K562 (cell line): Measurements from ENCODE around the gene RPS6KL1. TPM values are rescaled to one million over a fixed set of nuclear protein-coding genes. Genes with fewer than 3 reads are reported as not detected.

Experiments used
- ATAC-seq: fragments of 200-7000 bp; cut with Tn5 transposase; 3 replicates; pipeline ENCODE4 v1.9.1; 2020; ENCODE audit warnings: moderate library complexity
- BruUV-seq: library from RNA; stranded (reverse); fragments of 400-500 nt; replicated peaks from 2 replicates; lab custom pipeline; 2021; lab: Mats Ljungman, UMichigan
- CTCF ChIA-PET: fragments of 300-600 bp; formaldehyde crosslinking; extraction: SDS; loops from one replicate; lab custom pipeline; 2021; ENCODE audit warnings: low intra/inter-chr PET ratio; lab: Yijun Ruan, JAX
- POLR2A ChIA-PET: fragments of 300-600, 350-650 bp; sonication (Branson Sonifier 250); formaldehyde crosslinking; extraction: SDS; loops from one replicate; lab custom pipeline; 2021; ENCODE audit warnings: antibody characterized with exemption, inconsistent platforms; lab: Yijun Ruan, JAX
- DNase-seq, 4 experiments: peaks; one replicate each; pipeline versions ENCODE4 v3.0.0 to v3.0.0-alpha.2; 2011 to 2018; ENCODE audit warnings: low spot score in 3 of 4, mixed read lengths in 3 of 4; ENCODE audit errors: extremely low read depth in 1 of 4
- FAIRE-seq: peaks from 2 replicates; lab custom pipeline; 2011; peaks lifted over from hg19 to GRCh38; lab: Jason Lieb, UNC
- H2AFZ ChIP-seq: 2 replicates; pipeline ENCODE4 v1.6.0; 2011; ENCODE audit warnings: low read depth, low read length, control low read depth, inconsistent platforms
- H3K27ac ChIP-seq: fragments of 200-600 bp; 3 replicates; pipeline ENCODE4 v1.8.0; 2011; ENCODE audit warnings: low read depth, mild to moderate bottlenecking, control low read depth, inconsistent platforms, low read length, moderate library complexity, mixed read lengths; ENCODE audit errors: extremely low read depth
- H3K27me3 ChIP-seq, 2 experiments: fragments of 300-600 bp in 1 of 2; 2 replicates in 1 of 2; 3 replicates in 1 of 2; pipeline versions ENCODE4 v1.6.0 to v1.8.0; 2011; ENCODE audit warnings: inconsistent platforms in 2 of 2, low read length in 2 of 2, mild to moderate bottlenecking in 1 of 2, mixed read lengths in 1 of 2, moderate library complexity in 1 of 2; ENCODE audit not compliant: control insufficient read depth in 2 of 2, insufficient read depth in 2 of 2
- H3K36me3 ChIP-seq: fragments of 300-600 bp; 3 replicates; pipeline ENCODE4 v1.8.0; 2011; ENCODE audit warnings: mild to moderate bottlenecking, low read length, inconsistent platforms; ENCODE audit not compliant: control insufficient read depth, insufficient read depth
- H3K4me1 ChIP-seq, 2 experiments: fragments of 200-600 bp in 1 of 2; replicated peaks in 1 of 2; 2 replicates in 1 of 2; 3 replicates in 1 of 2; pipeline versions ENCODE4 v1.5.1 to v1.8.0; 2011; ENCODE audit warnings: inconsistent platforms in 2 of 2, low read length in 2 of 2, mild to moderate bottlenecking in 1 of 2, mixed read lengths in 1 of 2, moderate library complexity in 1 of 2; ENCODE audit not compliant: control insufficient read depth in 2 of 2, insufficient read depth in 2 of 2
- H3K4me2 ChIP-seq: 2 replicates; pipeline ENCODE4 v1.6.1; 2011; ENCODE audit warnings: low read length, control low read depth, inconsistent platforms, mixed read lengths; ENCODE audit not compliant: insufficient read depth
- H3K4me3 ChIP-seq: fragments of 200-600 bp; sonication (generic), shearing (Covaris generic); 2 replicates; pipeline ENCODE4 v1.5.1; 2016; ENCODE audit warnings: control low read depth, inconsistent platforms
- H3K79me2 ChIP-seq: fragments of 200-600 bp; 3 replicates; pipeline ENCODE4 v1.8.0; 2011; ENCODE audit warnings: low read length, inconsistent platforms; ENCODE audit not compliant: control insufficient read depth, insufficient read depth
- H3K9ac ChIP-seq, 2 experiments: 2 replicates each; pipeline versions ENCODE4 v1.6.0 to v1.6.1; 2011; ENCODE audit warnings: low read depth in 2 of 2, low read length in 2 of 2, control low read depth in 1 of 2, inconsistent platforms in 1 of 2, mild to moderate bottlenecking in 1 of 2, mixed read lengths in 1 of 2; ENCODE audit not compliant: insufficient read depth in 1 of 2
- H3K9me1 ChIP-seq: one replicate; pipeline ENCODE4 v1.6.0; 2011; ENCODE audit warnings: inconsistent platforms, mild to moderate bottlenecking, low read length, moderate library complexity; ENCODE audit not compliant: control insufficient read depth, insufficient read depth
- H3K9me3 ChIP-seq: replicated peaks from 2 replicates; pipeline ENCODE4 v1.5.1; 2011; ENCODE audit warnings: low read depth, low read length, inconsistent platforms; ENCODE audit not compliant: control insufficient read depth, insufficient read depth
- H4K20me1 ChIP-seq: replicated peaks from 2 replicates; pipeline ENCODE4 v1.6.1; 2011; ENCODE audit warnings: low read length, inconsistent platforms, mixed read lengths; ENCODE audit not compliant: control insufficient read depth, insufficient read depth
- ATF3 ChIP-seq, 2 experiments: fragments of 450-650 bp in 1 of 2; sonication (generic) in 1 of 2; formaldehyde crosslinking in 1 of 2; IDR thresholded peaks in 1 of 2; conservative IDR thresholded peaks in 1 of 2; 2 replicates each; pipeline versions ENCODE4 v1.6.1 to v1.8.1; 2016 to 2023; ENCODE audit warnings: mild to moderate bottlenecking in 2 of 2, moderate library complexity in 2 of 2, inconsistent platforms in 1 of 2, missing genetic modification reagents in 1 of 2
- ATF4 ChIP-seq: fragments of 450-650 bp; formaldehyde crosslinking; IDR thresholded peaks from 2 replicates; pipeline ENCODE4 v1.4.0; 2022; ENCODE audit warnings: mild to moderate bottlenecking, moderate library complexity
- BRCA1 ChIP-seq, 2 experiments: fragments of 450-650 bp in 1 of 2; sonication (generic) in 1 of 2; formaldehyde crosslinking in 1 of 2; IDR thresholded peaks; 2 replicates each; pipeline versions ENCODE4 v1.5.0 to v1.6.1; 2017 to 2020; ENCODE audit warnings: mild to moderate bottlenecking in 1 of 2, missing genetic modification reagents in 1 of 2
- GABPB2 ChIP-seq: fragments of 250-450 bp; sonication (Bioruptor Pico); conservative IDR thresholded peaks from 2 replicates; pipeline ENCODE4 v1.5.1; 2021; ENCODE audit warnings: mild to moderate bottlenecking
- GATAD2B ChIP-seq: fragments of 450-650 bp; IDR thresholded peaks from 2 replicates; pipeline ENCODE4 v1.6.1; 2017; ENCODE audit warnings: mild to moderate bottlenecking, borderline replicate concordance
- GTF2E2 ChIP-seq: fragments of 200-800 bp; sonication (Bioruptor generic); IDR thresholded peaks from 2 replicates; pipeline ENCODE4 v1.6.1; 2016; ENCODE audit warnings: missing genetic modification characterization, missing compliant biosample characterization
- HNRNPL ChIP-seq: fragments of 200-400 bp; formaldehyde crosslinking; IDR thresholded peaks from 2 replicates; pipeline ENCODE4 v1.6.1; 2017; ENCODE audit warnings: low read depth, mild to moderate bottlenecking, low read length
- KAT7 ChIP-seq: sonication (generic); formaldehyde crosslinking; IDR thresholded peaks from 2 replicates; pipeline ENCODE4 v1.8.0; 2022; ENCODE audit warnings: missing genetic modification reagents, mild to moderate bottlenecking, borderline replicate concordance
- MCM7 ChIP-seq, 2 experiments: fragments of 450-650 bp; IDR thresholded peaks; 2 replicates each; pipeline ENCODE4 v1.6.1; 2016 to 2018
- MTA1 ChIP-seq: fragments of 450-650 bp; IDR thresholded peaks from 2 replicates; pipeline ENCODE4 v1.6.1; 2017; ENCODE audit warnings: borderline replicate concordance
- NBN ChIP-seq: fragments of 450-650 bp; IDR thresholded peaks from 2 replicates; pipeline ENCODE4 v1.6.1; 2016; ENCODE audit warnings: low read depth, mild to moderate bottlenecking
- POLR2AphosphoS2 ChIP-seq: IDR thresholded peaks from 2 replicates; pipeline ENCODE4 v1.6.1; 2012; ENCODE audit warnings: low read length, improper control_type of control experiment
- SMAD2 ChIP-seq: fragments of 150-350 bp; IDR thresholded peaks from 2 replicates; pipeline ENCODE4 v1.6.1; 2014; ENCODE audit warnings: low read depth, mild to moderate bottlenecking, low read length
- TCF7L2 ChIP-seq: fragments of 150-350 bp; IDR thresholded peaks from 2 replicates; pipeline ENCODE4 v1.6.1; 2016; ENCODE audit warnings: low read depth, mild to moderate bottlenecking, low read length, moderate library complexity
- TSC22D4 ChIP-seq: fragments of 450-650 bp; IDR thresholded peaks from 2 replicates; pipeline ENCODE4 v1.6.1; 2016; ENCODE audit warnings: missing genetic modification characterization, missing biosample characterization, control low read depth
- XRCC3 ChIP-seq: fragments of 450-650 bp; IDR thresholded peaks from 2 replicates; pipeline ENCODE4 v1.6.1; 2017; ENCODE audit warnings: mild to moderate bottlenecking, moderate library complexity
- ZNF282 ChIP-seq: sonication (generic); formaldehyde crosslinking; IDR thresholded peaks from 2 replicates; pipeline ENCODE4 v1.8.1; 2023; ENCODE audit warnings: missing genetic modification reagents
- WGBS: fragments of 100-300 bp; shearing (Covaris generic); methylation state at CpG from one replicate; pipeline ENCODE4 v1.1.6; 2016; ENCODE audit warnings: low coverage, mixed read lengths; ENCODE audit not compliant: insufficient coverage; ENCODE audit errors: missing lambda C conversion rate; 5-methylcytosine and 5-hydroxymethylcytosine counted together
- in situ Hi-C: fragments of 300-500 bp; cut with MboI; formaldehyde crosslinking; loops from 4 replicates; pipeline ENCODE4 v1.15.0; 2018; ENCODE audit warnings: inconsistent platforms, mixed read lengths
- intact Hi-C: fragments of 100-400 bp; cut with micrococcal nuclease; formaldehyde crosslinking; loops from 2 replicates; pipeline ENCODE4 v1.14.2; 2022
- polyA plus RNA-seq, 8 experiments: library from polyadenylated mRNA; depleted of rRNA in 4 of 8; stranded (reverse) in 5 of 8; unstranded in 3 of 8; fragments of >200 nt; fragmentation: Nextera tagmentation in 2 of 8; fragmentation: Illumina TruSeq in 1 of 8; extraction: Ambion mirVana in 2 of 8; extraction: Trizol in 1 of 8; gene quantifications; 2 replicates each; pipeline versions ENCODE4 v1.2.1 to v1.2.3, GENCODE V29; 2011 to 2014; ENCODE audit warnings: inconsistent platforms in 1 of 8, missing spikeins in 1 of 8
- total RNA-seq, 7 experiments: library from RNA; depleted of rRNA in 6 of 7; stranded (reverse); fragments of >200 nt in 6 of 7; fragmentation: Illumina TruSeq in 2 of 7; extraction: Trizol in 2 of 7; gene quantifications; 2 replicates each; pipeline versions ENCODE4 v1.2.1 to v1.2.3, GENCODE V29; 2011 to 2021; ENCODE audit warnings: low replicate concordance in 1 of 7

RPS6KL1 gene
- total and polyA plus RNA-seq, 9 of the 15 experiments (the other 6 are each of a cell fraction or from before 2014, with no cell fraction given) = 0.91 to 15.5 (median 8.1) TPM

- ChIA-PET POLR2A (no interaction called here), CTCF (no interaction called here)
- no peaks in the 10 kb centered on the region for H3K27me3 ChIP-seq
- H3K9me1 ChIP-seq = no peaks in the 10 kb centered on the region
- no peak for ATAC-seq
- H3K79me2 ChIP-seq = no peaks in the 10 kb centered on the region
- H3K4me3 ChIP-seq = no peak overlapping the region
- 95% methylated on average over 4 of the region's 6 CpGs for WGBS
- H3K36me3 ChIP-seq = 0 out of 3 replicates have a peak, but pooled peaks cover 3% of the 10 kb centered on the region
- H3K9me3 ChIP-seq = no peaks in the 10 kb centered on the region
- no peak for DNase-seq
- H3K27ac ChIP-seq = no peak overlapping the region
- no peak for FAIRE-seq
- in situ Hi-C loops (loop anchor here (10.0 kb wide), 1 partner anchor 164 kb away; no protein-coding TSS in a partner anchor), intact Hi-C loops (loop anchor here (10.0 kb wide), 1 partner anchor 394 kb away; no protein-coding TSS in a partner anchor)
- no peak for TF ChIP-seq POLR2AphosphoS2
- no peak for TF ChIP-seq NBN
- TF ChIP-seq MCM7 (IDR thresholded peaks at IDR 0.05) = no peak
- no peak for TF ChIP-seq ATF4
- TF ChIP-seq ZNF282 (CRISPR knock-in tag) = no peak
- TF ChIP-seq GATAD2B = no peak
- TF ChIP-seq BRCA1 (IDR thresholded peaks at IDR 0.05) = no peak
- no peak for TF ChIP-seq BRCA1 (CRISPR knock-in tag; IDR thresholded peaks at IDR 0.05)
- TF ChIP-seq ATF3 (IDR thresholded peaks at IDR 0.05) = no peak
- no peak for TF ChIP-seq ATF3 (CRISPR knock-in tag; conservative IDR thresholded peaks at IDR 0.05)
- TF ChIP-seq GABPB2 = no peak
- TF ChIP-seq TCF7L2 = no peak
- TF ChIP-seq SMAD2 = no peak
- no peak for TF ChIP-seq XRCC3
- TF ChIP-seq HNRNPL = no peak
- TF ChIP-seq TSC22D4 (tag) = no peak
- TF ChIP-seq KAT7 (CRISPR knock-in tag) = no peak
- no peak for TF ChIP-seq GTF2E2 (tag)
- no peak for TF ChIP-seq MTA1
- BruUV-seq = no TSS peak
- no peak overlapping the region for H3K9ac ChIP-seq
- H4K20me1 ChIP-seq = no peaks in the 10 kb centered on the region
- H3K4me2 ChIP-seq = no peak overlapping the region
- H2AFZ ChIP-seq = no peak overlapping the region
- peaks cover 6 to 37% of the 10 kb centered on the region in 2 experiments; a peak in 2 of 5 replicates for H3K4me1 ChIP-seq
Observed at GRCh38 chr14:74911221-74911620, 11.8 kb downstream of the RPS6KL1 start.
